H1 (cell line): ENCODE results near the gene ASXL3. TPM values are rescaled to one million over a fixed set of nuclear protein-coding genes. Genes with fewer than 3 reads are reported as not detected.

Source experiments
- YY1 ChIP-seq: IDR thresholded peaks from 2 replicates; pipeline ENCODE4 v1.6.1; 2011; ENCODE audit warnings: low read depth, mild to moderate bottlenecking, low read length
- polyA plus RNA-seq, 7 experiments: library from polyadenylated mRNA; depleted of rRNA in 3 of 7; stranded (reverse) in 5 of 7; unstranded in 2 of 7; fragments of >200 nt in 5 of 7; fragments of 200-250 nt in 2 of 7; gene quantifications; 1 replicate in 5 of 7; 2 replicates in 1 of 7; 4 replicates in 1 of 7; pipeline versions ENCODE4 v1.2.1 to v1.2.3, GENCODE V29; 2011 to 2013; ENCODE audit warnings: missing spikeins in 2 of 7, mixed read lengths in 2 of 7
- total RNA-seq: library from RNA; stranded (reverse); fragmentation: NEBNext Ultra II Directional; extraction: Animal tissue kit (Norgen Biotek cat#: 25700); gene quantifications from 2 replicates; pipeline ENCODE4 v1.2.1, GENCODE V29; 2021
- TF ChIP-seq, protein P1 (sequence below): fragments of 300-600 bp; sonication (generic); IDR thresholded peaks from 2 replicates; pipeline ENCODE4 v1.7.1; 2012; ENCODE audit warnings: low read length, moderate library complexity, mild to moderate bottlenecking, inconsistent platforms; ENCODE audit not compliant: insufficient replicate concordance

The ASXL3 gene
- total and polyA plus RNA-seq, 2 of the 8 experiments (the other 6 are each of a cell fraction or from before 2014, with no cell fraction given): 0.08 to 1.3 TPM

DNA sequence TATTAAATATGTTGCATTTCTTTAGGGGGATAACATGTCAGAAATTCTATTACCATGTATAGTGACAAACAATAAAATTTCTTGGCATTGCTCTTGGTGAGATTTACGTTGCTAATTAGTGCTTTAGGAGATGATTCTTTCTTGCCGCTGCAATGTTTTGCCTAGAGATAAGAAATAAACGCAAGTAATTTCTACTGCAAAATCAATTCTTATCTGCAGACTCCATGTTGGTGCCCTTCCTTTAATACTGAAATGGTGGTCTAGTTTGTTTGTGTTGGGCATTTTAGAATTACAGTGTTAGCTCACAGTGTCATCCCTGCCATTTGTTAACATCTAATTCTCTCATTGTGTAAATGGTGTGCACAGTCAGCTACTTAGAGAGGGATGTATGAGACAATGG is 34.6 kb downstream of the ASXL3 start (continued):
- TF ChIP-seq, protein P1, sequence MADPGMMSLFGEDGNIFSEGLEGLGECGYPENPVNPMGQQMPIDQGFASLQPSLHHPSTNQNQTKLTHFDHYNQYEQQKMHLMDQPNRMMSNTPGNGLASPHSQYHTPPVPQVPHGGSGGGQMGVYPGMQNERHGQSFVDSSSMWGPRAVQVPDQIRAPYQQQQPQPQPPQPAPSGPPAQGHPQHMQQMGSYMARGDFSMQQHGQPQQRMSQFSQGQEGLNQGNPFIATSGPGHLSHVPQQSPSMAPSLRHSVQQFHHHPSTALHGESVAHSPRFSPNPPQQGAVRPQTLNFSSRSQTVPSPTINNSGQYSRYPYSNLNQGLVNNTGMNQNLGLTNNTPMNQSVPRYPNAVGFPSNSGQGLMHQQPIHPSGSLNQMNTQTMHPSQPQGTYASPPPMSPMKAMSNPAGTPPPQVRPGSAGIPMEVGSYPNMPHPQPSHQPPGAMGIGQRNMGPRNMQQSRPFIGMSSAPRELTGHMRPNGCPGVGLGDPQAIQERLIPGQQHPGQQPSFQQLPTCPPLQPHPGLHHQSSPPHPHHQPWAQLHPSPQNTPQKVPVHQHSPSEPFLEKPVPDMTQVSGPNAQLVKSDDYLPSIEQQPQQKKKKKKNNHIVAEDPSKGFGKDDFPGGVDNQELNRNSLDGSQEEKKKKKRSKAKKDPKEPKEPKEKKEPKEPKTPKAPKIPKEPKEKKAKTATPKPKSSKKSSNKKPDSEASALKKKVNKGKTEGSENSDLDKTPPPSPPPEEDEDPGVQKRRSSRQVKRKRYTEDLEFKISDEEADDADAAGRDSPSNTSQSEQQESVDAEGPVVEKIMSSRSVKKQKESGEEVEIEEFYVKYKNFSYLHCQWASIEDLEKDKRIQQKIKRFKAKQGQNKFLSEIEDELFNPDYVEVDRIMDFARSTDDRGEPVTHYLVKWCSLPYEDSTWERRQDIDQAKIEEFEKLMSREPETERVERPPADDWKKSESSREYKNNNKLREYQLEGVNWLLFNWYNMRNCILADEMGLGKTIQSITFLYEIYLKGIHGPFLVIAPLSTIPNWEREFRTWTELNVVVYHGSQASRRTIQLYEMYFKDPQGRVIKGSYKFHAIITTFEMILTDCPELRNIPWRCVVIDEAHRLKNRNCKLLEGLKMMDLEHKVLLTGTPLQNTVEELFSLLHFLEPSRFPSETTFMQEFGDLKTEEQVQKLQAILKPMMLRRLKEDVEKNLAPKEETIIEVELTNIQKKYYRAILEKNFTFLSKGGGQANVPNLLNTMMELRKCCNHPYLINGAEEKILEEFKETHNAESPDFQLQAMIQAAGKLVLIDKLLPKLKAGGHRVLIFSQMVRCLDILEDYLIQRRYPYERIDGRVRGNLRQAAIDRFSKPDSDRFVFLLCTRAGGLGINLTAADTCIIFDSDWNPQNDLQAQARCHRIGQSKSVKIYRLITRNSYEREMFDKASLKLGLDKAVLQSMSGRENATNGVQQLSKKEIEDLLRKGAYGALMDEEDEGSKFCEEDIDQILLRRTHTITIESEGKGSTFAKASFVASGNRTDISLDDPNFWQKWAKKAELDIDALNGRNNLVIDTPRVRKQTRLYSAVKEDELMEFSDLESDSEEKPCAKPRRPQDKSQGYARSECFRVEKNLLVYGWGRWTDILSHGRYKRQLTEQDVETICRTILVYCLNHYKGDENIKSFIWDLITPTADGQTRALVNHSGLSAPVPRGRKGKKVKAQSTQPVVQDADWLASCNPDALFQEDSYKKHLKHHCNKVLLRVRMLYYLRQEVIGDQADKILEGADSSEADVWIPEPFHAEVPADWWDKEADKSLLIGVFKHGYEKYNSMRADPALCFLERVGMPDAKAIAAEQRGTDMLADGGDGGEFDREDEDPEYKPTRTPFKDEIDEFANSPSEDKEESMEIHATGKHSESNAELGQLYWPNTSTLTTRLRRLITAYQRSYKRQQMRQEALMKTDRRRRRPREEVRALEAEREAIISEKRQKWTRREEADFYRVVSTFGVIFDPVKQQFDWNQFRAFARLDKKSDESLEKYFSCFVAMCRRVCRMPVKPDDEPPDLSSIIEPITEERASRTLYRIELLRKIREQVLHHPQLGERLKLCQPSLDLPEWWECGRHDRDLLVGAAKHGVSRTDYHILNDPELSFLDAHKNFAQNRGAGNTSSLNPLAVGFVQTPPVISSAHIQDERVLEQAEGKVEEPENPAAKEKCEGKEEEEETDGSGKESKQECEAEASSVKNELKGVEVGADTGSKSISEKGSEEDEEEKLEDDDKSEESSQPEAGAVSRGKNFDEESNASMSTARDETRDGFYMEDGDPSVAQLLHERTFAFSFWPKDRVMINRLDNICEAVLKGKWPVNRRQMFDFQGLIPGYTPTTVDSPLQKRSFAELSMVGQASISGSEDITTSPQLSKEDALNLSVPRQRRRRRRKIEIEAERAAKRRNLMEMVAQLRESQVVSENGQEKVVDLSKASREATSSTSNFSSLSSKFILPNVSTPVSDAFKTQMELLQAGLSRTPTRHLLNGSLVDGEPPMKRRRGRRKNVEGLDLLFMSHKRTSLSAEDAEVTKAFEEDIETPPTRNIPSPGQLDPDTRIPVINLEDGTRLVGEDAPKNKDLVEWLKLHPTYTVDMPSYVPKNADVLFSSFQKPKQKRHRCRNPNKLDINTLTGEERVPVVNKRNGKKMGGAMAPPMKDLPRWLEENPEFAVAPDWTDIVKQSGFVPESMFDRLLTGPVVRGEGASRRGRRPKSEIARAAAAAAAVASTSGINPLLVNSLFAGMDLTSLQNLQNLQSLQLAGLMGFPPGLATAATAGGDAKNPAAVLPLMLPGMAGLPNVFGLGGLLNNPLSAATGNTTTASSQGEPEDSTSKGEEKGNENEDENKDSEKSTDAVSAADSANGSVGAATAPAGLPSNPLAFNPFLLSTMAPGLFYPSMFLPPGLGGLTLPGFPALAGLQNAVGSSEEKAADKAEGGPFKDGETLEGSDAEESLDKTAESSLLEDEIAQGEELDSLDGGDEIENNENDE: no peak
- TF ChIP-seq YY1: no peak
- TF ChIP-seq, all 59 proteins: peak for 0
